Mucosa of descending colon (tissue), 3 donors: Measurements from ENCODE around the gene TNS1. TPM values are rescaled to one million over a fixed set of nuclear protein-coding genes. Genes with fewer than 3 reads are reported as not detected.
A peak's percentile ranks its signal among the peaks of the same experiment; 100 is the strongest.

Experiments used
- ATAC-seq: fragments of 200-7000 bp; cut with Tn5 transposase; one replicate; pipeline ENCODE4 v1.9.1; 2020; ENCODE audit warnings: mild to moderate bottlenecking, moderate library complexity
- DNase-seq, 3 donors: peaks; one replicate each; pipeline ENCODE4 v3.0.0-alpha.2; 2020
- H3K36me3 ChIP-seq: fragments of 200-600 bp; one replicate; pipeline ENCODE4 v1.8.0; 2021; ENCODE audit warnings: low read depth, mild to moderate bottlenecking
- H3K4me1 ChIP-seq: fragments of 200-600 bp; one replicate; pipeline ENCODE4 v1.8.0; 2021; ENCODE audit warnings: low read depth, mild to moderate bottlenecking
- H3K4me3 ChIP-seq: fragments of 200-600 bp; one replicate; pipeline ENCODE4 v1.8.0; 2021; ENCODE audit warnings: mild to moderate bottlenecking
- H3K9me3 ChIP-seq: fragments of 200-600 bp; one replicate; pipeline ENCODE4 v1.8.0; 2021; ENCODE audit warnings: mild to moderate bottlenecking
- CTCF ChIP-seq: fragments of 200-600 bp; IDR thresholded peaks from one replicate; pipeline ENCODE4 v1.8.0; 2022; ENCODE audit warnings: antibody characterized with exemption, mild to moderate bottlenecking
- intact Hi-C, 2 donors: fragments of 100-400 bp; cut with DNase I in 1 of 2; cut with micrococcal nuclease in 1 of 2; formaldehyde crosslinking; loops; one replicate each; pipeline versions ENCODE4 v1.11.0 to v1.11.1; 2022; cut with DNase I, micrococcal nuclease
- total RNA-seq, 3 donors: library from RNA; stranded (reverse); fragmentation: NEBNext Ultra II Directional in 2 of 3; extraction: Animal tissue kit (Norgen Biotek cat#: 25700) in 2 of 3; gene quantifications; one replicate each; pipeline versions ENCODE4 v1.2.1 to v1.2.4, GENCODE V29; 2021 to 2023
- donor health status: DM: no; HTN: no; CAD: no; lungs with moderate emphysema.
- donor health status: DM: no; HTN: no; CAD: no.
- donor health status: DM: no; HTN: yes; CAD: no.

The TNS1 gene
- total RNA-seq, 3 donors from 2014 or later = 43.8 to 1,458 (median 121) TPM

GRCh38 chr2:217988840-217989204 lies 14.0 kb downstream of the TNS1 start:
- Histone ChIP-seq H3K4me1 (peaks cover 11% of the 10 kb centered on the region), H3K36me3 (no peaks in the 10 kb centered on the region), H3K4me3 (no peak overlapping the region), H3K9me3 (no peaks in the 10 kb centered on the region)
- no peak for ATAC-seq
- DNase-seq = no peak
- intact Hi-C loops = loop anchor here (10.0 kb wide), 2 partner anchors 104 to 184 kb away; no protein-coding TSS in a partner anchor
- TF ChIP-seq CTCF = no peak

- intact Hi-C loops = loop anchor here (10.0 kb wide), 2 partner anchors 103 to 183 kb away; no protein-coding TSS in a partner anchor
- DNase-seq (peak; percentile 77 to 90 (median 86)), ATAC-seq (peak; percentile 93)
- Histone ChIP-seq H3K36me3 (no peaks in the 10 kb centered on the region), H3K4me1 (peaks cover 11% of the 10 kb centered on the region), H3K9me3 (no peaks in the 10 kb centered on the region), H3K4me3 (no peak overlapping the region)
- peak; percentile 74 for TF ChIP-seq CTCF
Observed at GRCh38 chr2:217988014-217988839, 14.6 kb downstream of the TNS1 start.

GRCh38 chr2:217987391-217987790 lies 15.4 kb downstream of the TNS1 start:
- no peaks in the 10 kb centered on the region for H3K9me3 ChIP-seq
- no peaks in the 10 kb centered on the region for H3K36me3 ChIP-seq
- ATAC-seq = no peak
- peaks cover 11% of the 10 kb centered on the region for H3K4me1 ChIP-seq
- H3K4me3 ChIP-seq = no peak overlapping the region
- TF ChIP-seq CTCF = no peak
- intact Hi-C loops = loop anchor here (10.0 kb wide), 2 partner anchors 103 to 183 kb away; no protein-coding TSS in a partner anchor
- no peak for DNase-seq

GRCh38 chr2:217986256-217986961 lies 16.4 kb downstream of the TNS1 start:
- H3K36me3 ChIP-seq = no peaks in the 10 kb centered on the region
- no peaks in the 10 kb centered on the region for H3K9me3 ChIP-seq
- H3K4me1 ChIP-seq = peaks cover 11% of the 10 kb centered on the region
- intact Hi-C loops = loop anchor here (10.0 kb wide), 2 partner anchors 102 to 182 kb away; no protein-coding TSS in a partner anchor
- TF ChIP-seq CTCF = no peak
- DNase-seq = peak in 2 of 3 donors; percentile 6 to 28
- no peak for ATAC-seq
- H3K4me3 ChIP-seq = no peak overlapping the region

GRCh38 chr2:217983276-217984233 lies 19.2 kb downstream of the TNS1 start:
- no peaks in the 10 kb centered on the region for H3K9me3 ChIP-seq
- no peak overlapping the region for H3K4me3 ChIP-seq
- DNase-seq (no peak), ATAC-seq (no peak)
- no peaks in the 10 kb centered on the region for H3K36me3 ChIP-seq
- intact Hi-C loops = loop anchor here (10.0 kb wide), 2 partner anchors 99 to 179 kb away; no protein-coding TSS in a partner anchor
- H3K4me1 ChIP-seq = peaks cover 9% of the 10 kb centered on the region
- no peak for TF ChIP-seq CTCF
